ENCODE data around the gene HES7.

GRCh38 chr17:8100763-8101162 is 23.1 kb downstream of the HES7 start:
- no peak for TF ChIP-seq ZFP3 (CRISPR knock-in tag; IDR thresholded peaks at IDR 0.05)
- TF ChIP-seq RARB (CRISPR knock-in tag; IDR thresholded peaks at IDR 0.05), result no peak
